Activated naive CD8-positive, alpha-beta T cell treated with anti-CD3 and anti-CD28 coated beads, Interleukin-2, amount 50 U/mL, for 24 hours (primary cell): ENCODE measurements around the gene RAB3D.

Experiments used
- ATAC-seq: fragments of 150-1000 bp; cut with Tn5 transposase; one replicate; pipeline ENCODE4 v1.10.0; 2021
- DNase-seq: peaks from one replicate; pipeline ENCODE4 v3.0.0; 2021
- H3K27ac Mint-ChIP-seq: one replicate; pipeline ENCODE4 v1.8.0; 2021; ENCODE audit warnings: mild to moderate bottlenecking, mixed read lengths
- H3K27me3 Mint-ChIP-seq: one replicate; pipeline ENCODE4 v1.8.0; 2021; ENCODE audit warnings: mixed read lengths
- H3K36me3 Mint-ChIP-seq: one replicate; pipeline ENCODE4 v1.8.0; 2021; ENCODE audit warnings: low read depth, mixed read lengths
- H3K4me1 Mint-ChIP-seq: one replicate; pipeline ENCODE4 v1.8.0; 2021; ENCODE audit warnings: mixed read lengths
- H3K4me3 Mint-ChIP-seq: one replicate; pipeline ENCODE4 v1.8.0; 2021; ENCODE audit warnings: mild to moderate bottlenecking, moderate library complexity, mixed read lengths
- H3K9me3 Mint-ChIP-seq: one replicate; pipeline ENCODE4 v1.8.0; 2021; ENCODE audit warnings: mixed read lengths

RAB3D gene

GRCh38 chr19:11304936-11305335 is 34.5 kb downstream of the RAB3D start:
- H3K36me3 Mint-ChIP-seq, result no peaks in the 10 kb centered on the region

GRCh38 chr19:11300811-11301120 is 38.7 kb downstream of the RAB3D start:
- Mint-ChIP-seq H3K27ac (no peak overlapping the region), H3K36me3 (no peaks in the 10 kb centered on the region), H3K4me1 (no peaks in the 10 kb centered on the region), H3K4me3 (no peak overlapping the region), H3K9me3 (no peaks in the 10 kb centered on the region), H3K27me3 (peaks cover under 1% of the 10 kb centered on the region)
- ATAC-seq (no peak), DNase-seq (no peak)

More at GRCh38 chr19:11304936-11305335, 34.5 kb downstream of the RAB3D start:
- Mint-ChIP-seq H3K9me3 (no peaks in the 10 kb centered on the region), H3K27ac (no peak overlapping the region), H3K27me3 (peaks cover 5% of the 10 kb centered on the region), H3K4me3 (no peak overlapping the region), H3K4me1 (no peaks in the 10 kb centered on the region)
- ATAC-seq (no peak), DNase-seq (no peak)

- Mint-ChIP-seq H3K27ac (no peak overlapping the region), H3K9me3 (no peaks in the 10 kb centered on the region), H3K4me1 (no peaks in the 10 kb centered on the region), H3K27me3 (peaks cover 5% of the 10 kb centered on the region), H3K4me3 (no peak overlapping the region), H3K36me3 (no peaks in the 10 kb centered on the region)
- ATAC-seq, result no peak
- DNase-seq, result no peak
Measured at GRCh38 chr19:11299946-11300810, 39.3 kb downstream of the RAB3D start.

GRCh38 chr19:11296264-11296663 is 43.2 kb downstream of the RAB3D start:
- Mint-ChIP-seq H3K36me3 (no peaks in the 10 kb centered on the region), H3K9me3 (no peaks in the 10 kb centered on the region), H3K27ac (no peak overlapping the region), H3K4me1 (peaks cover 9% of the 10 kb centered on the region), H3K27me3 (peaks cover 21% of the 10 kb centered on the region), H3K4me3 (no peak overlapping the region)
- ATAC-seq, result no peak
- no peak for DNase-seq

GRCh38 chr19:11295665-11296245 is 43.7 kb downstream of the RAB3D start, which contains the start of gene TSPAN16:
TSPAN16 (plus strand) TSS chr19:11296160; CDS start chr19:11296298, 138 bp downstream.
- peaks cover 21% of the 10 kb centered on the region for H3K27me3 Mint-ChIP-seq

GRCh38 chr19:11295180-11295579 is 44.3 kb downstream of the RAB3D start:
- Mint-ChIP-seq H3K27ac (no peak overlapping the region), H3K4me3 (no peak overlapping the region), H3K27me3 (peaks cover 21% of the 10 kb centered on the region), H3K9me3 (no peaks in the 10 kb centered on the region), H3K36me3 (no peaks in the 10 kb centered on the region), H3K4me1 (peaks cover 9% of the 10 kb centered on the region)
- no peak for DNase-seq
- no peak for ATAC-seq

More at GRCh38 chr19:11295665-11296245, 43.7 kb downstream of the RAB3D start, which contains the start of gene TSPAN16:
- no peak for ATAC-seq
- Mint-ChIP-seq H3K4me1 (peaks cover 9% of the 10 kb centered on the region), H3K4me3 (no peak within 1 kb of the TSS), H3K9me3 (no peaks in the 10 kb centered on the region), H3K27ac (no peak within 1 kb of the TSS), H3K36me3 (no peaks in the 10 kb centered on the region)
- DNase-seq, result no peak

- peaks cover 27% of the 10 kb centered on the region for H3K27me3 Mint-ChIP-seq
- peak; percentile 96 for ATAC-seq
- peak; percentile 90 for DNase-seq
- peak overlapping the region; percentile 43 for H3K4me3 Mint-ChIP-seq
- H3K27ac Mint-ChIP-seq, result no peak overlapping the region
- no peaks in the 10 kb centered on the region for H3K9me3 Mint-ChIP-seq
- H3K36me3 Mint-ChIP-seq, result no peaks in the 10 kb centered on the region
- H3K4me1 Mint-ChIP-seq, result peaks cover 9% of the 10 kb centered on the region
Measured at GRCh38 chr19:11293433-11294389, 45.7 kb downstream of the RAB3D start.

GRCh38 chr19:11291991-11292390 is 47.5 kb downstream of the RAB3D start:
- Mint-ChIP-seq H3K36me3 (no peaks in the 10 kb centered on the region), H3K27me3 (peaks cover 37% of the 10 kb centered on the region)

GRCh38 chr19:11291415-11291814 is 48.0 kb downstream of the RAB3D start:
- Mint-ChIP-seq H3K9me3 (no peaks in the 10 kb centered on the region), H3K4me3 (no peak overlapping the region), H3K36me3 (no peaks in the 10 kb centered on the region), H3K27me3 (peaks cover 41% of the 10 kb centered on the region), H3K27ac (no peak overlapping the region), H3K4me1 (peaks cover 17% of the 10 kb centered on the region)
- ATAC-seq (no peak), DNase-seq (no peak)

More at GRCh38 chr19:11291991-11292390, 47.5 kb downstream of the RAB3D start:
- no peak for DNase-seq
- Mint-ChIP-seq H3K27ac (no peak overlapping the region), H3K9me3 (no peaks in the 10 kb centered on the region), H3K4me1 (peaks cover 13% of the 10 kb centered on the region), H3K4me3 (no peak overlapping the region)
- no peak for ATAC-seq

- DNase-seq, result no peak
- H3K4me1 Mint-ChIP-seq, result peaks cover 17% of the 10 kb centered on the region
- no peak for ATAC-seq
- H3K9me3 Mint-ChIP-seq, result no peaks in the 10 kb centered on the region
- peaks cover 38% of the 10 kb centered on the region for H3K27me3 Mint-ChIP-seq
- H3K36me3 Mint-ChIP-seq, result no peaks in the 10 kb centered on the region
- H3K4me3 Mint-ChIP-seq, result no peak overlapping the region
- H3K27ac Mint-ChIP-seq, result no peak overlapping the region
Measured at GRCh38 chr19:11290256-11290655, 49.2 kb downstream of the RAB3D start.

GRCh38 chr19:11288349-11288748 is 51.1 kb downstream of the RAB3D start:
- Mint-ChIP-seq H3K4me3 (no peak overlapping the region), H3K9me3 (no peaks in the 10 kb centered on the region), H3K27ac (no peak overlapping the region), H3K27me3 (peaks cover 33% of the 10 kb centered on the region), H3K4me1 (peaks cover 9% of the 10 kb centered on the region), H3K36me3 (no peaks in the 10 kb centered on the region)
- ATAC-seq, result no peak
- no peak for DNase-seq

GRCh38 chr19:11286312-11286974 is 53.0 kb downstream of the RAB3D start:
- Mint-ChIP-seq H3K27me3 (peaks cover 40% of the 10 kb centered on the region), H3K9me3 (no peaks in the 10 kb centered on the region), H3K4me1 (peaks cover 7% of the 10 kb centered on the region), H3K27ac (no peak overlapping the region), H3K4me3 (no peak overlapping the region), H3K36me3 (no peaks in the 10 kb centered on the region)
- DNase-seq, result no peak
- ATAC-seq, result no peak

- DNase-seq (no peak), ATAC-seq (no peak)
- H3K36me3 Mint-ChIP-seq, result no peaks in the 10 kb centered on the region
- H3K9me3 Mint-ChIP-seq, result no peaks in the 10 kb centered on the region
- H3K27ac Mint-ChIP-seq, result no peak overlapping the region
- H3K4me1 Mint-ChIP-seq, result peaks cover 14% of the 10 kb centered on the region
- H3K4me3 Mint-ChIP-seq, result no peak overlapping the region
- H3K27me3 Mint-ChIP-seq, result peaks cover 47% of the 10 kb centered on the region
Measured at GRCh38 chr19:11284515-11284914, 54.9 kb downstream of the RAB3D start.
